NT2/D1 (cell line): ENCODE results near the gene PAGE2B.

Experiments used
- SUZ12 ChIP-seq: IDR thresholded peaks from 2 replicates; pipeline ENCODE4 v1.6.1; 2011; ENCODE audit not compliant: insufficient read length, insufficient read depth; ENCODE audit errors: extremely low read depth
- YY1 ChIP-seq: IDR thresholded peaks from 2 replicates; pipeline ENCODE4 v1.6.1; 2011; ENCODE audit not compliant: insufficient read length, insufficient read depth

DNA sequence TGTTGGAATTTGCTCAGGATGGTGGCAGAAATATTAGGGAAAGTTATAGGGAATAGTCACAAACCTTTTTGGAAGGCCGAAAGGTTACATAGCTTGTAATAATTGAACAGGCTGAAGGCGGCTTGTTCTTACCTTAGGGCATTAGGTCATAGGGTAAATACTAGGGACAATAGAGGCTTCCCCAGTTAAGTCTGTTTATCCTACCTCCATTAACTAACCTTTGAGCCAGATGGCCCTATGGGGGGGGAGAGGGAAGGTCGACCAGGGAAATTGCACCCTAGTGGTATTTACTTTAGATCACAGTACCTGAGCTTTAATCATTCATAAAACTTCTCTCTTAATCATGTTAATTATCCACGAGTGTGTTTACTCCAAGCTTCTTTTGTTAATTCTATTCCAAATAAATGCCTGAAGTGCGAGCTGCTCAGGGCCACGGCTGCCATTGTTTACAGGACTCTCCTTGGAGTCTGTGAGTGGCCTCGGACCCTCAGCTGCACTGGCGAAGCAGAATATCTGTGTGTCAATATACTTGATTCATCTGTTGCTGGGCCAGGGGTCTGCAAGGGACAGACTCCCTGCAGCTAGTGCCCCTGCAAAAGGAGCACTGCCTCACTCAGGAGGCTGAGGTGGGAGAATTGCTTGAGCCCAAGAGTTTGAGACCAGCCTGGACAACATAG lies 36.9 kb downstream of the PAGE2B start:
- no peak for TF ChIP-seq YY1
- TF ChIP-seq SUZ12, result no peak
